Spleen (tissue), 7 donors: Measurements from ENCODE around the gene BEND7.

Experiments
- POLR2A ChIP-seq, 3 donors: fragments of 450-650 bp; IDR thresholded peaks; one replicate each; pipeline ENCODE4 v1.5.1; 2017; ENCODE audit warnings: antibody characterized with exemption in 3 of 3, mild to moderate bottlenecking in 1 of 3
- POLR2AphosphoS5 ChIP-seq, 3 donors: sonication (generic); formaldehyde crosslinking; IDR thresholded peaks; one replicate each; pipeline ENCODE4 v1.5.1; 2017; ENCODE audit warnings: antibody characterized with exemption in 3 of 3
- TF ChIP-seq, protein P1 (sequence below), 11 experiments: fragments of 200-600 bp in 7 of 11; fragments of 450-650 bp in 4 of 11; sonication (generic) in 4 of 11; IDR thresholded peaks in 8 of 11; conservative IDR thresholded peaks in 3 of 11; 1 replicate in 7 of 11; 2 replicates in 4 of 11; pipeline versions ENCODE4 v1.4.0 to v1.8.0; 2016 to 2021; ENCODE audit warnings: antibody characterized with exemption in 11 of 11, inconsistent platforms in 4 of 11, mild to moderate bottlenecking in 1 of 11
- donor health status: DM: no; HTN: no; CAD: no; lungs with moderate emphysema.
- donor health status: DM: no; HTN: no; CAD: no.
- donor health status: DM: no; HTN: no; CAD: no.

DNA sequence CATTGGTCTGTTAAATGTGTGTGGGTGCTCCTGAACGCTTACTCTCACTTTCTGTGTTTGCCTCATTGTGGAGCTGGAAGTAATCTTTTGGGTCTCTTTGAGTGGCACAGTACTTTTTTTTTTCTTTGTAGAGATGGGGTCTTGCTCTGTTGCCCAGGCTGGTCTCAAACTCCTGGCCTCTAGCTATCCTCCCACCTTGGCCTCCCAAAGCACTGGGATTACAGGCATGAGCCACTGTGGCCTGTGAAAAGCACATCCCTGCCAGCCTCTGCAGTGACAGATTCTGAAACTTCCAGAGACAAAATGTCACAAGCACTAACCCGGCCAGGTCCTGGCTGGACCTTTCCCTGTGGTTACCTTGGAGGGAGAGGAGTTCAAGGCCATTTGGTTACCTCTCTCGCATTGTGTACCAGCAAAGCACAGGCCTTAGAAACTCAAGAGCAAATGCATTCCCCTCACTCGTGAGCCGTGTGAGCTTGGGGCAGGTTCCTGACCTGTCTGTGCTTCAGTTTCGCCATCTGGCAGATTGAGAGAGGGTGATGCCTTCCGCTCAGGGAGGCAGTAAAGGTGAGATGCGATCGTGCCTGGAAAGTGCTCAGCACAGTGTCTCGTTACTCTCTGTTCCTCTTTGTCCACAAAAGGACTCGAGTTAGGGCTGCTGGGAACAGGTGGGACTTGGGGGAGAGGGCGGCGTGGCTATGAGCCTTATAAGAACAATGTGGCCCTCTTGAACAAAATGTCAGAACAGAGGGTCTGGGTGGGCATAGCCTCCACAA lies 108.1 kb downstream of the BEND7 start:
- TF ChIP-seq, protein P1, sequence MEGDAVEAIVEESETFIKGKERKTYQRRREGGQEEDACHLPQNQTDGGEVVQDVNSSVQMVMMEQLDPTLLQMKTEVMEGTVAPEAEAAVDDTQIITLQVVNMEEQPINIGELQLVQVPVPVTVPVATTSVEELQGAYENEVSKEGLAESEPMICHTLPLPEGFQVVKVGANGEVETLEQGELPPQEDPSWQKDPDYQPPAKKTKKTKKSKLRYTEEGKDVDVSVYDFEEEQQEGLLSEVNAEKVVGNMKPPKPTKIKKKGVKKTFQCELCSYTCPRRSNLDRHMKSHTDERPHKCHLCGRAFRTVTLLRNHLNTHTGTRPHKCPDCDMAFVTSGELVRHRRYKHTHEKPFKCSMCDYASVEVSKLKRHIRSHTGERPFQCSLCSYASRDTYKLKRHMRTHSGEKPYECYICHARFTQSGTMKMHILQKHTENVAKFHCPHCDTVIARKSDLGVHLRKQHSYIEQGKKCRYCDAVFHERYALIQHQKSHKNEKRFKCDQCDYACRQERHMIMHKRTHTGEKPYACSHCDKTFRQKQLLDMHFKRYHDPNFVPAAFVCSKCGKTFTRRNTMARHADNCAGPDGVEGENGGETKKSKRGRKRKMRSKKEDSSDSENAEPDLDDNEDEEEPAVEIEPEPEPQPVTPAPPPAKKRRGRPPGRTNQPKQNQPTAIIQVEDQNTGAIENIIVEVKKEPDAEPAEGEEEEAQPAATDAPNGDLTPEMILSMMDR (IDR thresholded peaks at IDR 0.05 in 8 of 11, conservative IDR thresholded peaks at IDR 0.05 in 3 of 11): no peak
- no peak for TF ChIP-seq POLR2A (IDR thresholded peaks at IDR 0.05)
- no peak for TF ChIP-seq POLR2AphosphoS5 (IDR thresholded peaks at IDR 0.05)
